ENCODE results near the gene FADS1.

The FADS1 gene

GRCh38 chr11:61784506-61784805 lies 32.3 kb downstream of the FADS1 start:
- no peak for DNase-seq (ENCODE audit: low read depth)
- H3K4me3 ChIP-seq (ENCODE audit: low read depth, low read length): no peak overlapping the region
- TF ChIP-seq POLR2A (IDR thresholded peaks at IDR 0.05; ENCODE audit: extremely low read depth, insufficient read length) (no peak), MYC (IDR thresholded peaks at IDR 0.05; ENCODE audit: low read depth, low read length) (no peak), CTCF (IDR thresholded peaks at IDR 0.05; ENCODE audit: low read depth, low read length) (no peak), MAX (IDR thresholded peaks at IDR 0.05; ENCODE audit: low read depth, low read length) (no peak)

- TF ChIP-seq CTCF (IDR thresholded peaks at IDR 0.05; ENCODE audit: low read depth, low read length) (no peak), MAX (IDR thresholded peaks at IDR 0.05; ENCODE audit: low read depth, low read length) (no peak), MYC (IDR thresholded peaks at IDR 0.05; ENCODE audit: low read depth, low read length) (no peak), POLR2A (IDR thresholded peaks at IDR 0.05; ENCODE audit: extremely low read depth, insufficient read length) (no peak)
- peak; percentile 34 for DNase-seq (ENCODE audit: low read depth)
- no peak overlapping the region for H3K4me3 ChIP-seq (ENCODE audit: low read depth, low read length)
Observed at GRCh38 chr11:61783717-61784505, 32.9 kb downstream of the FADS1 start.

- no peak for DNase-seq (ENCODE audit: low read depth)
- no peak overlapping the region for H3K4me3 ChIP-seq (ENCODE audit: low read depth, low read length)
- TF ChIP-seq MAX (IDR thresholded peaks at IDR 0.05; ENCODE audit: low read depth, low read length) (no peak), POLR2A (IDR thresholded peaks at IDR 0.05; ENCODE audit: extremely low read depth, insufficient read length) (no peak), CTCF (IDR thresholded peaks at IDR 0.05; ENCODE audit: low read depth, low read length) (no peak), MYC (IDR thresholded peaks at IDR 0.05; ENCODE audit: low read depth, low read length) (no peak)
Observed at GRCh38 chr11:61782841-61783240, 34.0 kb downstream of the FADS1 start.

- no peak overlapping the region for H3K4me3 ChIP-seq (ENCODE audit: low read depth, low read length)
- TF ChIP-seq POLR2A (IDR thresholded peaks at IDR 0.05; ENCODE audit: extremely low read depth, insufficient read length): no peak
- no peak for TF ChIP-seq CTCF (IDR thresholded peaks at IDR 0.05; ENCODE audit: low read depth, low read length)
- no peak for TF ChIP-seq MYC (IDR thresholded peaks at IDR 0.05; ENCODE audit: low read depth, low read length)
- TF ChIP-seq MAX (IDR thresholded peaks at IDR 0.05; ENCODE audit: low read depth, low read length): no peak
- DNase-seq (ENCODE audit: low read depth): no peak
Observed at GRCh38 chr11:61782299-61782698, 34.5 kb downstream of the FADS1 start.

GRCh38 chr11:61781585-61781984 lies 35.2 kb downstream of the FADS1 start:
- DNase-seq (ENCODE audit: low read depth): no peak
- TF ChIP-seq CTCF (IDR thresholded peaks at IDR 0.05; ENCODE audit: low read depth, low read length) (no peak), POLR2A (IDR thresholded peaks at IDR 0.05; ENCODE audit: extremely low read depth, insufficient read length) (no peak), MYC (IDR thresholded peaks at IDR 0.05; ENCODE audit: low read depth, low read length) (no peak), MAX (IDR thresholded peaks at IDR 0.05; ENCODE audit: low read depth, low read length) (no peak)
- H3K4me3 ChIP-seq (ENCODE audit: low read depth, low read length): no peak overlapping the region
